Peyer's patch (tissue), 4 donors: ENCODE data around the gene FIGNL2.

Experiments used
- CTCF ChIP-seq, 6 experiments: fragments of 450-650 bp in 4 of 6; fragments of 200-600 bp in 2 of 6; sonication (generic) in 1 of 6; IDR thresholded peaks; one replicate each; pipeline ENCODE4 v1.5.1; 2017 to 2019; ENCODE audit warnings: antibody characterized with exemption in 6 of 6, mild to moderate bottlenecking in 3 of 6, moderate library complexity in 1 of 6
- POLR2A ChIP-seq, 2 donors: fragments of 450-650 bp; IDR thresholded peaks; one replicate each; pipeline ENCODE4 v1.5.1; 2017; ENCODE audit warnings: antibody characterized with exemption in 2 of 2, mild to moderate bottlenecking in 2 of 2, moderate library complexity in 2 of 2

DNA sequence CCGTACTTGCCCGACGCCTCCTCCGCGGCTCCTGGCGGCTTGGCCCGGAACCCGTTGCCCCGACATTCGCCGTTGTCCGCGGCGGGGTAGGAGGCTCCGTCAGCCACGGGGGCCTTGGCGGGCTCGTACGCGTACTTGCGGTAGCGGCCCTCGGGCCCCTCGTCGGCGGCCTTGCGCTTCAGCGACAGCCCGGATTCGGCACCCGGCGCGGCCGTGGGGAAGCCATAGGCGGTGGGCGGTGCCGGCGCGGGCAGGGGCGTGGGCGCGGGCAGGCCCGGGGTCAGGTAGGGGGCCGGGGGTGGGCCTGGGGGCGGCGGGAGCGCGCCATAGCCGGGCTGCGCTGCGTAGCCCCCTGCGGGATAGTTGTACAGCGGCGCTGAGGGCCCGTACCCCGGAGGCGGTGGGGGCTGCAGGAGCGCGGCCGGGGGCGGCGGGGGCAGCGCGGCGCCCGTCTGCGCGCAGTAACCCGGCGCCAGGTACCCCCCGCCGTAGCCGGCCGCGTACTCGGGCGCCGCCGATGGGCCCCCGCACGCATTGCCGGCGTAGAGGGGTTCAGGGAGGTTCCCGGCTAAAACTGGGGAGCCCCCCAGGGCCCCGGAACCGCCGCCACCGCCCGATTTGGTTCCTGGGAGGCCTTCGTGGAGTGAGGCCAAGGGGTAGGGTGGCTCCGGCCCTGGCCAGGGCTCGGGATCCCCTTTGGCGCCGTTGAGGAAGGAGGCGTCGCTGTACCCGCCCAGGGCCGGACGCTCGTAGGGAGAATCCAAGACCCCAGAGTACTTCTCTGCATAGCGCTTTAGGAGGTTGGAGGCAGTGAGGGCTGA is 26.9 kb downstream of the FIGNL2 start:
- TF ChIP-seq CTCF (IDR thresholded peaks at IDR 0.05) (no peak), POLR2A (IDR thresholded peaks at IDR 0.05) (no peak)
